GM19351 (cell line): ENCODE results near the gene NHP2.
A peak's percentile ranks its signal among the peaks of the same experiment; 100 is the strongest.

Source experiments
- ATAC-seq: cut with Tn5 transposase; IDR thresholded peaks from one replicate; pipeline ENCODE4 v1.9.1; 2021; ENCODE audit warnings: mild to moderate bottlenecking, moderate library complexity; ENCODE audit not compliant: unreplicated experiment

The NHP2 gene

GRCh38 chr5:178176791-178177190 is 23.1 kb upstream of the NHP2 start:
- ATAC-seq: no peak

- ATAC-seq: no peak
Measured at GRCh38 chr5:178174456-178174855, 20.8 kb upstream of the NHP2 start.

- ATAC-seq: no peak
Measured at GRCh38 chr5:178170455-178170854, 16.8 kb upstream of the NHP2 start.

DNA sequence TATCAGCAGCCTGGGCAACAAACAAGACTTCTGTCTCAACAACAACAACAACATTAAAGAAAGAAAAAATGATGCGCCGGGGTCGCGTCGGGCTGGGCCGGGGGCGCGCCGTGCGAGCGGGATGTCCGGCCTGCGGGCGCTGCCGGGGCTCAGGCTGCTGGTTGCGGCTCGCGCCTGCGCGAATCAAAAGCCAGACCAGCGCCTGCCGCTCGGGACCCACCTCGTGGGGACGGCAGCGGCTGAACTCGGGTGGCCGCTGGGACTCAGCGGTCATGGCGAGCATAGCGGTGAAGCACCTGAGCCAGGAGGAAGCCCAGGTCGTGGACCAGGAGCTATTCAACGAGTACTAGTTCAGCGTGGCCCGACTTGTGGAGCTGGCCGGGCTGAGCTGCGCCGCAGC is 11.9 kb upstream of the NHP2 start:
- no peak for ATAC-seq

DNA sequence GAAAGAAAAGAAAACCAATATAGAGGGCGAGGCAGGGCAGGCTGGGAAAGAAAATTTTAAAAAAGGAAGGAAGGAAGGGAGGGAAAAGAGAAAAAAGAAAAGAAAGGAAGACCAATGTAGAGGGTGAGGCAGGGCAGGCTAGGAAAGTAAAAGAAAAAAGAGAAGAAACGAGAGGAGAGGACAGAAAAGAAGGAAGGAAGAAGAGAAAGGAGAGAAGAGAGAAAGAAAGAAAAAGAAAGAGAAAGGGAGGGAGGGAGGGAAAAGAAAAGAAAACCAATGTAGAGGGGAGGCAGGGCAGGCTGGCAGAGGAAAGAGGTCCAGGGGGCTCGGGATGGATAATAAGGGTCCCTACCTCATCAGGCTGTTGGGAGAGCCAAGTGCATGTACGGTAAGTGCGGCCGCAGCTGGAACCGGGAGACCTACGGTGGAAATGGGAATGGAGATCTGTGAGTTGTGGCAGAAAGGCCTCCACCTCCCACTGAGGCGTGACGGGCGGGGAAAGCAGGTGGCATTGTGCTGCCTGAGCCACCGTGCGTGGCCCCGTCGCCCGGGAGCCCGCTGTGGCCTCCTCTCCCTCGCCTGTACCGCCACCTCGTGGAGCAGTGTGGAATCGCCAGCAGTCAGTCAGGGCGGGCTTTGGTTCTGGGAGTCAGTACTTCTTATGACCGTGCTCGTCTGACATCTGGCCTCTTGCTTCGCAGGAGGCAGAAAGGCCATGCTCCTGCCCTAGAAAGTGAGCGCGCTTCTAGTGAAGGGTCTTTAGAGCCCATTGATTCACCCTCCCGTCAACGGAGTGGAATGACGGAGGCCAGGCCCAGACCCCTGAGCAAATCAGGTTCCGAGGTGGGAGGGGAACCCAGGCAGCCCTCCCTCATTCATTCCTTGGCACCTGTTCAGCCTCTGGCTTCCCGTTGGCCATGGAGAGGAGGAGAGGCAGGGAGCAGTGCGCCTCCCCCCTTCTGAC is 10.4 kb upstream of the NHP2 start:
- peak; percentile 97 for ATAC-seq

DNA sequence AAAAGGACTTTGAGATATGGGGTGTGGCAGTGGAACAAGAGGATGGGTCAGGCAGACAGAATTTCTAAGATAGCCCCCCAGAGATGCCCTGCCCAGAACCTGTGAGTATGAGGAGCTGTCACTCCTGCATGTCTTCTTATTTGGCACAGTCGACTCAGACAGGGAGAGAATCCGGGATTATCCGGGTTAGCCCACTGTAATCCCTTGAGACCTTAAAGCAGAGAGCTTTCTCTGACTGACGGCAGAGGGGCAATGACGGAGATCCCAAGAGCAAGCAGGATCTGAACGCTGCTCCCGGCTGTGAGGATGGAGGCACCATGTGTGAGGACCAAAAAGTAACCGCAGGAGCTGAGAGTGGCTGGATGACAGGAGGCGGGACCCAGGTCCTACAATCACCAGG is 8.8 kb upstream of the NHP2 start:
- no peak for ATAC-seq

DNA sequence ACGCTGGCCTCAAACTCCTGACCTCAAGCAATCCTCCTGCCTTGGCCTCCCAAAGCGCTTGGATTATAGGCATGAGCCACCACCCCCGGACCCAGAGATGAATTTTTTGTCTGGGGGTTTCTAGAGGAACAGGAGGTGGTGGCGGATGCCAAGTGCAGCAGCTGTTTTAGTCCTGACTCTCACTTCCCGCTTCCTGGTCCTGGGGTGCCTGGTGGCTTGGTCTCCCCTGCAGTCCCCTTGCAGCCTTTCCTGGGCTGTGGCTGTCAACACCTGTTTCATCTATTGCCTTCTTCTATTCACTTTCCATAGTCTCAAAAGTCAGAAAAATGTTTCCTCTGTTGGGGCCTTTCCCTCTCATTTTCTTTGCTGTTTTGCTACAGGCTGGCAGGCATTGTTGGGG is 6.5 kb upstream of the NHP2 start:
- no peak for ATAC-seq

GRCh38 chr5:178155065-178155464 is 1.4 kb upstream of the NHP2 start:
- ATAC-seq: no peak

DNA sequence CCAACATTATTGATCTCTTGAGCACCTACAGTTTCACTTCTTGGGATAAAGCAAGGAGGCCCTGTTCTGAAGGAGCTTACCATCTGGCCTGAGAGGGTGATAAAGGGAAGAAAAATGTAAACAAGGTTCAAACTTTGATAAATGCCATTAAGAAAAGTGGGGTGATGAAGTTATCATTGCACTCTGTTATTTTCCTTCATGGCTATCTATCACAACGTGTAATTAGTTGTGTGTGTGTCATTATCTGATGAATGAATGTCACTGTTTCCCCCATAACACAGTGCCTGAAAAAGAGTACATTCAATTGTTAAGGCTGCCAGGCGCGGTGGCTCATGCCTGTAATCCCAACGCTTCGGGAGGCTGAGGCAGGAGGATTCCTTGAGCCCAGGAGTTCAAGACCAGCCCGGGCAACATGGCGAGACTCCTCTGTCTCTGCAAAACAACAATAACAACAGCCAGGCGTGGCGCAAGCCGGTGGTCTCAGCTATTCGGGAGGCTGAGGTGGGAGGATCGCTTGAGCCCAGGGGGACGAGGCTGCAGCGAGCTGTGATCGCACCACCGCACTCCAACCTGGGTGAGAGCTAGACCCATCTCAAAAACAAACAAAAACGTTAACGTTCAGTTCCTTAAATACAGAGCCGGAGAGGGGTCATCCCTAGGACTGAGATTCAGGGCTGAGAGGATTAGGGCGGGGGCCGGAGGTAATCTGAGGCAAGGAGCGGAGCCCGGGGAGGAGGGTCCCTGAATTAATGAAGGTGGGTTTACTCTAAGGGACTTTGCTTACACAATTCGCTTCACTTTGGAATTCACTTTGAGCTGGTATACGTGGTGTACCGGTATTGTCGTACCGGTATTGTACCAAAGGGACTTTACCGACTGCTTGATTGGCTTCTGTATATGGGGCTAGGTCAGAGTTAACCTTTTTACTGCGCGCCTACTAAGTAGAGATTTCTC is 917 bp downstream of the NHP2 start:
- ATAC-seq: no peak

GRCh38 chr5:178150977-178151734 is 2.5 kb downstream of the NHP2 start:
- no peak for ATAC-seq

DNA sequence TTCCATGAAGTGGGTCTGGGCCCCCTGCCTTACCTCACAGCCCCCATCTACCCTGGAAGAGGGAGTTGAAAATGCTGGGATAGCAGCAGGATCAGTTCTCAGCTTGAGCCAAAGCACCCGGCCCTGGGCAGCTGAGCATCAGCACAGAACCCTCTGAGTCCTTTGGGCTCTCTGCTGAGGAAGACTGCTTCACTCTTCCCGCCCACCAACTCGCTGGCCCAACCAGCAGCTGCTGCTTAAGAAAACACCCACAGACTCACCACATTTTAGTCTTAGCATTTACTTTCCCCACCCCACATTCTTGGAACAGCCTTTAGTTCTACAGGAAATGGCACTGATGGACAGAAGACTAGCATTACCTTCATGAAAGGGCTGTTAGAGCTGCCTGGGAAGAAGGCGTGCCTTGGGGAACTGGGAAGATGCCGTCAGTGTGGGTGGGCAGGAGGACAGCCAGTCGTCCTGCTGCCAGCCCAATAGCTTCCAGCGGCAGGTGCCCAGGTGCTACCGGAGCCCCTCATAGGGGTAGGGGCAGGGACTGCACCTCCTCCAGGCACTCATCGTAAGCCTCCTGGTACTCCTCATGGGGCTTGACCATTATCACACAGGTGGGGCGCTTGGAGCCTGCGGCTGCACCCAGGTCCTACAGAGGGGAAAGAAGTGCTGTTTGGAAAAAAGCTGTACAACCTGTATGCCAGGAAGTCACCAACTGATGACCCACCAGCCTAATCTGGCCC is 4.3 kb downstream of the NHP2 start:
- no peak for ATAC-seq

DNA sequence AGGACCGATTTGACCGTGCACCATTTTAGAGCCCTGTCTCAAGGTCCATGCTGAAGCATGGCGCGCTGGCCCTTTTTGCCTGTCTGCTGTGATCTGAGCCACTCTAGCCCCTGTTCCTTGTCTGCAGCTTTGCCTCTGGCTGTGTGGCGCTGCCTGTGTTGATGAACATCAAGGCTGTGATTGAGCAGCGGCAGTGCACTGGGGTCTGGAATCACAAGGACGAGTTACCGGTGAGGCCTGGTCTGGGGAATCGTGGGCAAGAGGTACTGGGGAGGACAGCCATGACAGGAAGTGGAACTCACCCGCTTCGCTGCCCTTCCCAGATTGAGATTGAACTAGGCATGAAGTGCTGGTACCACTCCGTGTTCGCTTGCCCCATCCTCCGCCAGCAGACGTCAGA is 6.3 kb downstream of the NHP2 start:
- no peak for ATAC-seq

GRCh38 chr5:178145965-178146820 is 7.5 kb downstream of the NHP2 start:
- peak; percentile 79 for ATAC-seq

DNA sequence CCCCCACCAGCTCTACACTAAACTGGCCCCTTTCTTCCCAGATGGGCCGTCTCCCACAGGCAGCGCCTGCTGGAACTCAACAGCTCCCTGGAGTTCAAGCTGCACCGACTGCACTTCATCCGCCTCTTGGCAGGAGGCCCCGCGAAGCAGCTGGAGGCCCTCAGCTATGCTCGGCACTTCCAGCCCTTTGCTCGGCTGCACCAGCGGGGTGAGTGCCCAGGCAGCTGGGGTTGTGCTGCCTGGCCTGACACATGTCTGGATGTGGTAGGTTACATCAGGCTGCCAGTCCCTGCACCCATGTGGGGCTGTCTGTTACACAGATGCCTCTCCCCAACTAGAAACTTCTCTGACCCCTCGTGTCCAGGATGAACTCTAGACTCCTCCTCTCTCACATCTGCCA is 9.8 kb downstream of the NHP2 start:
- ATAC-seq: no peak

DNA sequence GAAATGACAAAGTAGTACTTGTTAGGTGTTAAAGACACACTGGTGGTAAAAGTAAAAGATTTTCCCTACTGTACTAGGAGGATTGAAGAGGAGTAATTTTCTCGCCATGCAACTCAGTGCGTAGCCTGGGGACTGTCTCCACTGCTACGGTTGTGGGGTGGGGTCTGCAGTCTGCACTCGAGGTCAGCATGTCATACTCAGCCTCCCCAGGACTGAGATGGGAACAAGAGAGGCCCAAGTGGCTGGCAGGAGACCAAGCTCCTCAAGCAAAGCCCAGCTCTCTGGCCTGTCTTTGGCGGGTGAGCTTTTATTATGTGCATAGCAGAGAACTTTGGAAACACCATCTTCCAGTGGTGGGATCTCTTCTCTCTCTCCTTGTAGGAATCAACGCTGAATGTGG is 10.4 kb downstream of the NHP2 start:
- no peak for ATAC-seq

DNA sequence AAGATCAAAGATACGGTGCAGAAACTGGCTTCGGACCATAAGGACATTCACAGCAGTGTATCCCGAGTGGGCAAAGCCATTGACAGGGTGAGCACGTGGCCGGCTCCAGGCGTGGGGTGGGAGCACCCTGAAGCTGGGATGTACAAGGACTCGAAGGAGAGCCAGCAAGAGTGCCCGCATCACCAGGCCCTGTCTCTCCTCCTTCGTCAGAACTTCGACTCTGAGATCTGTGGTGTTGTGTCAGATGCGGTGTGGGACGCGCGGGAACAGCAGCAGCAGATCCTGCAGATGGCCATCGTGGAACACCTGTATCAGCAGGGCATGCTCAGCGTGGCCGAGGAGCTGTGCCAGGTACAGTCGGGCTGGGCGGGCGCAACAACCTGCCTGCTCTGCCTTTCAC is 11.0 kb downstream of the NHP2 start:
- ATAC-seq: no peak

DNA sequence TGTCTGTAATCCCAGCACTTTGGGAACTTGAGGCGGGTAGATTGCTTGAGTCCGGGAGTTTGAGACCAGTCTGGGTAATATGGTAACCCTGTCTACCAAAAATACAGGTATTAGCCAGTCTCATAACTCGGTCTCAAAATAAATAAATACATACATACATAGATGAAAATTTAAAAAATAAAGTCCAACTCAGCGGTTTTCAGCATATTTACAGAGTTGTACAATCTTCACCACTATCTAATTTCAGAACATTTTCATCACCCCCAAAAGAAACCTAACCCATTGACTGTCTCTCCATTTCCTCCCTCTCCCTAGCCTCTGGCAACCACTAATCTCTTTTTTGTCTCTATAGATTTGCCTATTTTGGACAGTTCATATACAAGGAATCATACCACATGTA is 12.1 kb downstream of the NHP2 start:
- no peak for ATAC-seq

GRCh38 chr5:178137991-178138390 is 15.7 kb downstream of the NHP2 start:
- no peak for ATAC-seq

DNA sequence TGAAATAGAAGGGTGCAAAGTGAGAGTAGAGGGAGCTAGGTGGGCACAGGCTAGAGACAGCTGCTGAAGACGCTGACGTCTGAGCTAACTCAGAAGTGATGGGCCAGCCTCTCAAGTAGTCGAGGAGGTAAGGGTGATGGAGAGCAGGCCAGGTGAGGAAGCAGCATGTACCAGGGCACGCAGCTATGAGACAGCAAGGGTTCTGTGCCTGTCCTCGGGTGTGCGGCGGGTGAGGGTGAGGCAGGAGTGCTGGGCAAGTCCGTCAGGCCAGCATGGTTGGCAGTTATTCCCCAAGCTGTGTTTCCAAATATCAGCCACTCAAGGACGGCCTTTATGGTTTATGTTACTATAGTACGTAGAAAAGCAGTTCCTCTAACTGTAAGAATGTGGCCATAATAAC is 16.7 kb downstream of the NHP2 start:
- ATAC-seq: no peak
